Inflammatory macrophage treated with lipopolysaccharide for 4 hours (primary cell): ENCODE data around the gene ANXA10.
"Not testable (repeated sequence)": the region's sequence is repeated elsewhere in the genome, so short reads cannot be mapped to it uniquely, and the experiment has no call there.

ENCODE experiments used
- DNase-seq: peaks from one replicate; pipeline ENCODE4 v3.0.0-alpha.2; 2020

ANXA10 gene

GRCh38 chr4:168119890-168120289 lies 27.6 kb downstream of the ANXA10 start:
- DNase-seq: no peak

- no peak for DNase-seq
Measured at GRCh38 chr4:168120811-168121210, 28.5 kb downstream of the ANXA10 start.

- DNase-seq: no peak
Measured at GRCh38 chr4:168124008-168124641, 31.8 kb downstream of the ANXA10 start.

- DNase-seq: no peak
Measured at GRCh38 chr4:168126952-168127351, 34.6 kb downstream of the ANXA10 start.

GRCh38 chr4:168128601-168129000 lies 36.3 kb downstream of the ANXA10 start:
- no peak for DNase-seq

- no peak for DNase-seq
Measured at GRCh38 chr4:168129046-168129772, 36.9 kb downstream of the ANXA10 start.

GRCh38 chr4:168129802-168130201 lies 37.5 kb downstream of the ANXA10 start:
- no peak for DNase-seq

GRCh38 chr4:168131196-168131595 lies 38.9 kb downstream of the ANXA10 start:
- DNase-seq: no peak

- no peak for DNase-seq
Measured at GRCh38 chr4:168134651-168135050, 42.3 kb downstream of the ANXA10 start.

- DNase-seq: peak; percentile 13
Measured at GRCh38 chr4:168135860-168136259, 43.5 kb downstream of the ANXA10 start.

GRCh38 chr4:168137695-168138094 lies 45.4 kb downstream of the ANXA10 start:
- DNase-seq: not testable (repeated sequence)

GRCh38 chr4:168138143-168138542 lies 45.8 kb downstream of the ANXA10 start:
- DNase-seq: no peak

GRCh38 chr4:168139336-168139735 lies 47.0 kb downstream of the ANXA10 start:
- no peak for DNase-seq

GRCh38 chr4:168141733-168142132 lies 49.4 kb downstream of the ANXA10 start:
- DNase-seq: no peak

GRCh38 chr4:168143601-168144000 lies 51.3 kb downstream of the ANXA10 start:
- DNase-seq: no peak

GRCh38 chr4:168150420-168151050 lies 58.2 kb downstream of the ANXA10 start:
- DNase-seq: no peak

GRCh38 chr4:168151327-168151726 lies 59.0 kb downstream of the ANXA10 start:
- DNase-seq: no peak

- peak; percentile 13 for DNase-seq
Measured at GRCh38 chr4:168152837-168153500, 60.6 kb downstream of the ANXA10 start.

- DNase-seq: peak; percentile 67
Measured at GRCh38 chr4:168153596-168154440, 61.5 kb downstream of the ANXA10 start.

- no peak for DNase-seq
Measured at GRCh38 chr4:168154546-168155277, 62.4 kb downstream of the ANXA10 start.

GRCh38 chr4:168162604-168163003 lies 70.3 kb downstream of the ANXA10 start:
- DNase-seq: no peak

- DNase-seq: no peak
Measured at GRCh38 chr4:168163106-168163505, 70.8 kb downstream of the ANXA10 start.
